DOHH2 (cell line): ENCODE data around the gene FRMD8.

ENCODE experiments used
- CTCF ChIP-seq: fragments of 200-600 bp; sonication (generic); IDR thresholded peaks from one replicate; pipeline ENCODE4 v1.5.1; 2014; ENCODE audit warnings: antibody characterized with exemption, mild to moderate bottlenecking, low read depth, low read length; ENCODE audit not compliant: poor library complexity, severe bottlenecking
- EZH2phosphoT487 ChIP-seq: fragments of 200-600 bp; sonication (generic); IDR thresholded peaks from 2 replicates; pipeline ENCODE4 v1.6.1; 2017; ENCODE audit warnings: borderline replicate concordance, mild to moderate bottlenecking, antibody characterized with exemption, low read length, moderate library complexity, mixed read lengths

GRCh38 chr11:65383778-65384177 lies 2.7 kb upstream of the FRMD8 start:
- TF ChIP-seq CTCF = no peak
- no peak for TF ChIP-seq EZH2phosphoT487
